SK-N-SH treated with all-trans-retinoic acid at 6 μM for 48 hours (cell line): ENCODE results near the gene HAVCR2.

ENCODE experiments used
- BACH2 ChIP-seq: fragments of 250-450 bp; sonication (Bioruptor Pico); IDR thresholded peaks from 2 replicates; pipeline ENCODE4 v1.9.0; 2021; ENCODE audit warnings: mild to moderate bottlenecking, borderline replicate concordance
- CSDC2 ChIP-seq: fragments of 250-450 bp; sonication (Bioruptor Pico); IDR thresholded peaks from 2 replicates; pipeline ENCODE4 v1.5.0; 2020; ENCODE audit warnings: mild to moderate bottlenecking, moderate library complexity
- ESRRG ChIP-seq: fragments of 250-450 bp; sonication (Bioruptor Pico); IDR thresholded peaks from 2 replicates; pipeline ENCODE4 v1.6.1; 2021; ENCODE audit warnings: mild to moderate bottlenecking
- ISL1 ChIP-seq: fragments of 250-450 bp; sonication (Bioruptor Pico); IDR thresholded peaks from 2 replicates; pipeline ENCODE4 v2.1.2; 2022; ENCODE audit warnings: mild to moderate bottlenecking, moderate library complexity
- ZFP3 ChIP-seq: fragments of 250-450 bp; sonication (Bioruptor Pico); IDR thresholded peaks from 2 replicates; pipeline ENCODE4 v1.5.0; 2020; ENCODE audit warnings: mild to moderate bottlenecking, moderate library complexity
- ZFP30 ChIP-seq: fragments of 450-650 bp; formaldehyde crosslinking; IDR thresholded peaks from 2 replicates; pipeline ENCODE4 v1.5.0; 2022; ENCODE audit warnings: mild to moderate bottlenecking, moderate library complexity
- ZNF565 ChIP-seq: fragments of 450-650 bp; formaldehyde crosslinking; conservative IDR thresholded peaks from 2 replicates; pipeline ENCODE4 v1.5.0; 2020; ENCODE audit warnings: low read depth, mild to moderate bottlenecking, moderate library complexity
- TF ChIP-seq, protein P1 (sequence below): fragments of 250-450 bp; sonication (Bioruptor Pico); IDR thresholded peaks from 2 replicates; pipeline ENCODE4 v1.5.0; 2020; ENCODE audit warnings: mild to moderate bottlenecking, moderate library complexity
- TF ChIP-seq, protein P2 (sequence below): fragments of 250-450 bp; sonication (Bioruptor Pico); IDR thresholded peaks from 2 replicates; pipeline ENCODE4 v1.8.0; 2020; ENCODE audit warnings: mild to moderate bottlenecking, moderate library complexity, borderline replicate concordance

DNA sequence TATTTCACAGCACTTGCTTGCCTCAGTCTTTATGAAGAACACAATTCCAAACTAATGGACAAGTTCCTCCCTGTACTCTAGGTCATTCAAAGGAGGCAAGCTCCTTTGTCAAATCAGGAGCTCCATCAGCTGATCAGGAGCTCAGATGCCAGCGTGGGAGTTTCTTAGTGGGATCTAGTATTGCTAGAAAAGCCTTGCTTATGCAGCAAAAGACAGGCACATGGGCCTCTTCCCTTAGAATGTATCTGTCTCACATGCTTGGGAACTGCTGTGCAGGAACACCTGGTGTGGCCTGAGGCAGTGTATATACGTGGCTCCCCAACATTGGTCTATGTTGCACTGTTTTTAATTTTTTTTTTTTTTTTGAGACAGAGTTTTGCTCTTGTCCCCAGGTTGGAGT lies 28.6 kb downstream of the HAVCR2 start:
- TF ChIP-seq CSDC2 (CRISPR knock-in tag) = no peak
- TF ChIP-seq ZFP3 = no peak
- no peak for TF ChIP-seq ZFP30 (CRISPR knock-in tag)
- TF ChIP-seq ISL1 (CRISPR knock-in tag) = no peak
- no peak for TF ChIP-seq ESRRG (CRISPR knock-in tag)
- no peak for TF ChIP-seq BACH2 (CRISPR knock-in tag)
- TF ChIP-seq, protein P1, sequence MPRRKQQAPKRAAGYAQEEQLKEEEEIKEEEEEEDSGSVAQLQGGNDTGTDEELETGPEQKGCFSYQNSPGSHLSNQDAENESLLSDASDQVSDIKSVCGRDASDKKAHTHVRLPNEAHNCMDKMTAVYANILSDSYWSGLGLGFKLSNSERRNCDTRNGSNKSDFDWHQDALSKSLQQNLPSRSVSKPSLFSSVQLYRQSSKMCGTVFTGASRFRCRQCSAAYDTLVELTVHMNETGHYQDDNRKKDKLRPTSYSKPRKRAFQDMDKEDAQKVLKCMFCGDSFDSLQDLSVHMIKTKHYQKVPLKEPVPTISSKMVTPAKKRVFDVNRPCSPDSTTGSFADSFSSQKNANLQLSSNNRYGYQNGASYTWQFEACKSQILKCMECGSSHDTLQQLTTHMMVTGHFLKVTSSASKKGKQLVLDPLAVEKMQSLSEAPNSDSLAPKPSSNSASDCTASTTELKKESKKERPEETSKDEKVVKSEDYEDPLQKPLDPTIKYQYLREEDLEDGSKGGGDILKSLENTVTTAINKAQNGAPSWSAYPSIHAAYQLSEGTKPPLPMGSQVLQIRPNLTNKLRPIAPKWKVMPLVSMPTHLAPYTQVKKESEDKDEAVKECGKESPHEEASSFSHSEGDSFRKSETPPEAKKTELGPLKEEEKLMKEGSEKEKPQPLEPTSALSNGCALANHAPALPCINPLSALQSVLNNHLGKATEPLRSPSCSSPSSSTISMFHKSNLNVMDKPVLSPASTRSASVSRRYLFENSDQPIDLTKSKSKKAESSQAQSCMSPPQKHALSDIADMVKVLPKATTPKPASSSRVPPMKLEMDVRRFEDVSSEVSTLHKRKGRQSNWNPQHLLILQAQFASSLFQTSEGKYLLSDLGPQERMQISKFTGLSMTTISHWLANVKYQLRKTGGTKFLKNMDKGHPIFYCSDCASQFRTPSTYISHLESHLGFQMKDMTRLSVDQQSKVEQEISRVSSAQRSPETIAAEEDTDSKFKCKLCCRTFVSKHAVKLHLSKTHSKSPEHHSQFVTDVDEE (CRISPR knock-in tag) = no peak
- no peak for TF ChIP-seq ZNF565 (CRISPR knock-in tag)
- TF ChIP-seq, protein P2, sequence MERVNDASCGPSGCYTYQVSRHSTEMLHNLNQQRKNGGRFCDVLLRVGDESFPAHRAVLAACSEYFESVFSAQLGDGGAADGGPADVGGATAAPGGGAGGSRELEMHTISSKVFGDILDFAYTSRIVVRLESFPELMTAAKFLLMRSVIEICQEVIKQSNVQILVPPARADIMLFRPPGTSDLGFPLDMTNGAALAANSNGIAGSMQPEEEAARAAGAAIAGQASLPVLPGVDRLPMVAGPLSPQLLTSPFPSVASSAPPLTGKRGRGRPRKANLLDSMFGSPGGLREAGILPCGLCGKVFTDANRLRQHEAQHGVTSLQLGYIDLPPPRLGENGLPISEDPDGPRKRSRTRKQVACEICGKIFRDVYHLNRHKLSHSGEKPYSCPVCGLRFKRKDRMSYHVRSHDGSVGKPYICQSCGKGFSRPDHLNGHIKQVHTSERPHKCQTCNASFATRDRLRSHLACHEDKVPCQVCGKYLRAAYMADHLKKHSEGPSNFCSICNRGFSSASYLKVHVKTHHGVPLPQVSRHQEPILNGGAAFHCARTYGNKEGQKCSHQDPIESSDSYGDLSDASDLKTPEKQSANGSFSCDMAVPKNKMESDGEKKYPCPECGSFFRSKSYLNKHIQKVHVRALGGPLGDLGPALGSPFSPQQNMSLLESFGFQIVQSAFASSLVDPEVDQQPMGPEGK (CRISPR knock-in tag) = no peak
